ENCODE measurements around the gene DCAF4.

DCAF4 gene

DNA sequence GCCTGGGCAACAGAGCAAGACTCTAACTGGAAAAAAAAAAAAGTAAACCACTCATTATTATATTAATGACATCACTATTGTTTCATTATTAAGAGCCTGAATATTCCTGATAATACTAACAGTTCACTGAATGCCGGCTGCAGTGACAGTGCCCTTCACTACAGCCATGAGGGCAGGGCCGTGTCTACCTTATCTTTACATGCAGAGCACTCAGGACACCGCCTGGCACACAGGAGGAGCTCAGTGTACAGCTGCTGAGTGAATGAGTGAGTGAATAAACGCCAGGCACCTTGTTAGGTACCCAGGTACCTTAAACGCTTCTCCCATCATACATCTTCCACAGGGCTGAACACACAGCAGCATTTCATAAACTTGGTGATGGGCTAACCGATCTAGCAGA is 77.4 kb downstream of the DCAF4 start:
- TF ChIP-seq POLR2AphosphoS5 (IDR thresholded peaks at IDR 0.05; ENCODE audit: low read depth, low read length) (no peak), REST (IDR thresholded peaks at IDR 0.05; ENCODE audit: insufficient read depth in 1 of 2, low read depth in 2 of 2, low read length in 2 of 2) (no peak), FOXP2 (optimal IDR thresholded peaks at IDR 0.05; ENCODE audit: borderline replicate concordance, extremely low read depth, extremely low read length, insufficient read depth) (no peak), SIN3A (IDR thresholded peaks at IDR 0.05; ENCODE audit: borderline replicate concordance, insufficient read depth, low read length) (no peak), TAF1 (IDR thresholded peaks at IDR 0.05; ENCODE audit: borderline replicate concordance, insufficient read depth, low read length) (no peak)

DNA sequence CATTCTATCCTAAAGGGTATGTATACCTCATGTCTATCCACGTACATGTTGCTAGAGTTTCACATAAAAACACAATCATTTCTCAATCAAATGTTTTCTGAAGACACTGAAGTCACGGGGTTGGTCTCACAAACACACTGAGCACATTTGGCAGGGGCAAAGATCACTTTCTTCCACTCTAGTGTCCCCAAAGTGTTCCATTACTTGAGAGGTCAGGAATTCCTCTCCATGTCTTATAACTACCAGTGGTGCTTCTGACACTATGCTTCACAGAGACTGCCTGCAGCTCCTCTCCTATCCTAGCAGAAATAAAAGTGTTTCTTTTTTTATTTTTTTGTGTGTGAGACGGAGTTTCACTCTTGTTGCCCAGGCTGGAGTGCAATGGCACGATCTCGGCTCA is 81.6 kb downstream of the DCAF4 start:
- TF ChIP-seq FOXP2 (optimal IDR thresholded peaks at IDR 0.05; ENCODE audit: borderline replicate concordance, extremely low read depth, extremely low read length, insufficient read depth) (no peak), SIN3A (IDR thresholded peaks at IDR 0.05; ENCODE audit: borderline replicate concordance, insufficient read depth, low read length) (no peak), TAF1 (IDR thresholded peaks at IDR 0.05; ENCODE audit: borderline replicate concordance, insufficient read depth, low read length) (no peak), POLR2AphosphoS5 (IDR thresholded peaks at IDR 0.05; ENCODE audit: low read depth, low read length) (no peak), REST (IDR thresholded peaks at IDR 0.05; ENCODE audit: insufficient read depth in 1 of 2, low read depth in 2 of 2, low read length in 2 of 2) (no peak)

DNA sequence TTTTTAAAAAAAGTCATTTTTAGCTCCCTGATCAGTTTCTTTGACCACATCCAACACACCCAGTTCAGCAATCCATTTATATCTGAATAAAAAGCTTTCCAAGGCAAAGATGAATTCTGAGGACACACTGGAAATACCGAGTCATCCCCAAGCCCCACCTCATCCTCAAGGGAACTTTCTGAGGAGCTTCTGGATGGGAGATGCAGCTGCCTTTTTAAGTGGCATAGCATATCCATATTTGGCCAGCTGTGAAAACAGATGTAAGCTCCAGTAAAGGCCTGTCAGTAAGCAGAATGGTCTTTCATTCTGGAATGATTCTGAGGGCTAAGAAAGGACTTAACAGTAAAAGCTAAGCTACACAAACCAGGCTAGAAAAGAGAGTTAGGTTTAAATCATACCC is 82.2 kb downstream of the DCAF4 start:
- no peak for TF ChIP-seq TAF1 (IDR thresholded peaks at IDR 0.05; ENCODE audit: borderline replicate concordance, insufficient read depth, low read length)
- no peak for TF ChIP-seq SIN3A (IDR thresholded peaks at IDR 0.05; ENCODE audit: borderline replicate concordance, insufficient read depth, low read length)
- no peak for TF ChIP-seq POLR2AphosphoS5 (IDR thresholded peaks at IDR 0.05; ENCODE audit: low read depth, low read length)
- no peak for TF ChIP-seq FOXP2 (optimal IDR thresholded peaks at IDR 0.05; ENCODE audit: borderline replicate concordance, extremely low read depth, extremely low read length, insufficient read depth)
- no peak for TF ChIP-seq REST (IDR thresholded peaks at IDR 0.05; ENCODE audit: insufficient read depth in 1 of 2, low read depth in 2 of 2, low read length in 2 of 2)
